ENCODE measurements around the gene FAM120A. TPM values are rescaled to one million over a fixed set of nuclear protein-coding genes. Genes with fewer than 3 reads are reported as not detected.
A peak's percentile ranks its signal among the peaks of the same experiment; 100 is the strongest.

FAM120A gene
- total and polyA plus RNA-seq, 9 of the 15 experiments (the other 6 are each of a cell fraction or from before 2014, with no cell fraction given): 8.7 to 71.0 (median 42.2) TPM

- TF ChIP-seq ZBTB40 (IDR thresholded peaks at IDR 0.05): 0 out of 2 replicates have a peak, but pooled peaks have one; percentile 46
- TF ChIP-seq ZBTB40 (CRISPR knock-in tag; IDR thresholded peaks at IDR 0.05): no peak
- no peak for TF ChIP-seq HSF4 (CRISPR knock-in tag; IDR thresholded peaks at IDR 0.05; ENCODE audit: borderline replicate concordance)
- peak; percentile 37 for TF ChIP-seq C11orf30 (IDR thresholded peaks at IDR 0.05; ENCODE audit: low read depth)
- TF ChIP-seq ZNF232 (CRISPR knock-in tag; IDR thresholded peaks at IDR 0.05): no peak
- TF ChIP-seq CLOCK (CRISPR knock-in tag; IDR thresholded peaks at IDR 0.05; ENCODE audit: borderline replicate concordance): no peak
- TF ChIP-seq ELF1 (tag; IDR thresholded peaks at IDR 0.05): 0 out of 2 replicates have a peak, but pooled peaks have one; percentile 39
- no peak for TF ChIP-seq ZNF324 (CRISPR knock-in tag; IDR thresholded peaks at IDR 0.05)
- peak; percentile 62 for TF ChIP-seq GABPA (tag; conservative IDR thresholded peaks at IDR 0.05; ENCODE audit: low read depth)
- no peak for TF ChIP-seq RBFOX2 (IDR thresholded peaks at IDR 0.05; ENCODE audit: low read depth, low read length)
- TF ChIP-seq FOS (IDR thresholded peaks at IDR 0.05; ENCODE audit: extremely low read depth, insufficient read length): no peak
Measured at GRCh38 chr9:93431539-93432105, 19.9 kb upstream of the FAM120A start (continued).
